Kidney capillary endothelial cell (primary cell): Measurements from ENCODE around the gene B3GAT1.
"Not testable (repeated sequence)": the region's sequence is repeated elsewhere in the genome, so short reads cannot be mapped to it uniquely, and the experiment has no call there.

ENCODE experiments used
- DNase-seq: peaks from one replicate; pipeline ENCODE4 v3.0.0-alpha.2; 2018; ENCODE audit warnings: low spot score

The B3GAT1 gene

GRCh38 chr11:134412203-134413042 is at the start of gene B3GAT1:
Gene B3GAT1 (minus strand): TSS chr11:134412242. CDS start chr11:134387659, 24,583 bp downstream.
- no peak for DNase-seq

GRCh38 chr11:134461621-134462020 is 49.6 kb upstream of the B3GAT1 start:
- DNase-seq = no peak

GRCh38 chr11:134460881-134461280 is 48.8 kb upstream of the B3GAT1 start:
- DNase-seq = no peak

- no peak for DNase-seq
These were observed 48.1 kb upstream of the B3GAT1 start for GRCh38 chr11:134460062-134460561.

GRCh38 chr11:134459246-134460061 is 47.4 kb upstream of the B3GAT1 start:
- DNase-seq = no peak

- DNase-seq = not testable (repeated sequence)
These were observed 45.5 kb upstream of the B3GAT1 start for GRCh38 chr11:134457411-134458007.

- no peak for DNase-seq
These were observed 43.5 kb upstream of the B3GAT1 start for GRCh38 chr11:134455516-134455915.

GRCh38 chr11:134454146-134454690 is 42.2 kb upstream of the B3GAT1 start:
- DNase-seq = no peak

- DNase-seq = no peak
These were observed 41.4 kb upstream of the B3GAT1 start for GRCh38 chr11:134453441-134453840.

GRCh38 chr11:134452838-134453155 is 40.8 kb upstream of the B3GAT1 start:
- no peak for DNase-seq

GRCh38 chr11:134452026-134452837 is 40.2 kb upstream of the B3GAT1 start:
- DNase-seq = no peak

- DNase-seq = no peak
These were observed 38.1 kb upstream of the B3GAT1 start for GRCh38 chr11:134450186-134450585.

- DNase-seq = no peak
These were observed 37.7 kb upstream of the B3GAT1 start for GRCh38 chr11:134449713-134450112.

GRCh38 chr11:134449051-134449450 is 37.0 kb upstream of the B3GAT1 start:
- no peak for DNase-seq

GRCh38 chr11:134447696-134448095 is 35.7 kb upstream of the B3GAT1 start:
- DNase-seq = no peak

- DNase-seq = no peak
These were observed 33.7 kb upstream of the B3GAT1 start for GRCh38 chr11:134445601-134446325.

GRCh38 chr11:134444160-134445108 is 32.4 kb upstream of the B3GAT1 start:
- not testable (repeated sequence) for DNase-seq

GRCh38 chr11:134443246-134443645 is 31.2 kb upstream of the B3GAT1 start:
- no peak for DNase-seq

GRCh38 chr11:134442246-134442645 is 30.2 kb upstream of the B3GAT1 start:
- no peak for DNase-seq

GRCh38 chr11:134441706-134442105 is 29.7 kb upstream of the B3GAT1 start:
- no peak for DNase-seq
